GM10248 (cell line): ENCODE measurements around the gene ESR1.

Source experiments
- CTCF ChIA-PET: fragments of 300-600 bp; sonication (Branson Sonifier 250); formaldehyde crosslinking; extraction: SDS; loops from one replicate; lab custom pipeline; 2021; ENCODE audit warnings: antibody characterized with exemption; lab: Yijun Ruan, JAX
- POLR2A ChIA-PET: fragments of 350-650 bp; sonication (Branson Sonifier 250); formaldehyde crosslinking; extraction: SDS; loops from one replicate; lab custom pipeline; 2020; ENCODE audit warnings: antibody characterized with exemption; lab: Yijun Ruan, JAX
- DNase-seq: peaks from one replicate; pipeline ENCODE4 v3.0.0; 2012; ENCODE audit errors: extremely low spot score
- TF ChIP-seq, protein P1 (sequence below): IDR thresholded peaks from 2 replicates; pipeline ENCODE4 v1.5.1; 2012; ENCODE audit warnings: mild to moderate bottlenecking, low read depth; ENCODE audit errors: extremely low read depth, missing control alignments, control extremely low read depth

The ESR1 gene

GRCh38 chr6:151901009-151901411 lies 93.5 kb downstream of the ESR1 start:
- ChIA-PET CTCF (interaction anchor here (1.5 kb wide), 1 partner anchor 10 kb away, joined by 4 read pairs; no protein-coding TSS in a partner anchor), POLR2A (no interaction called here)
- TF ChIP-seq, protein P1, sequence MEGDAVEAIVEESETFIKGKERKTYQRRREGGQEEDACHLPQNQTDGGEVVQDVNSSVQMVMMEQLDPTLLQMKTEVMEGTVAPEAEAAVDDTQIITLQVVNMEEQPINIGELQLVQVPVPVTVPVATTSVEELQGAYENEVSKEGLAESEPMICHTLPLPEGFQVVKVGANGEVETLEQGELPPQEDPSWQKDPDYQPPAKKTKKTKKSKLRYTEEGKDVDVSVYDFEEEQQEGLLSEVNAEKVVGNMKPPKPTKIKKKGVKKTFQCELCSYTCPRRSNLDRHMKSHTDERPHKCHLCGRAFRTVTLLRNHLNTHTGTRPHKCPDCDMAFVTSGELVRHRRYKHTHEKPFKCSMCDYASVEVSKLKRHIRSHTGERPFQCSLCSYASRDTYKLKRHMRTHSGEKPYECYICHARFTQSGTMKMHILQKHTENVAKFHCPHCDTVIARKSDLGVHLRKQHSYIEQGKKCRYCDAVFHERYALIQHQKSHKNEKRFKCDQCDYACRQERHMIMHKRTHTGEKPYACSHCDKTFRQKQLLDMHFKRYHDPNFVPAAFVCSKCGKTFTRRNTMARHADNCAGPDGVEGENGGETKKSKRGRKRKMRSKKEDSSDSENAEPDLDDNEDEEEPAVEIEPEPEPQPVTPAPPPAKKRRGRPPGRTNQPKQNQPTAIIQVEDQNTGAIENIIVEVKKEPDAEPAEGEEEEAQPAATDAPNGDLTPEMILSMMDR, result no peak
- DNase-seq, result no peak

DNA sequence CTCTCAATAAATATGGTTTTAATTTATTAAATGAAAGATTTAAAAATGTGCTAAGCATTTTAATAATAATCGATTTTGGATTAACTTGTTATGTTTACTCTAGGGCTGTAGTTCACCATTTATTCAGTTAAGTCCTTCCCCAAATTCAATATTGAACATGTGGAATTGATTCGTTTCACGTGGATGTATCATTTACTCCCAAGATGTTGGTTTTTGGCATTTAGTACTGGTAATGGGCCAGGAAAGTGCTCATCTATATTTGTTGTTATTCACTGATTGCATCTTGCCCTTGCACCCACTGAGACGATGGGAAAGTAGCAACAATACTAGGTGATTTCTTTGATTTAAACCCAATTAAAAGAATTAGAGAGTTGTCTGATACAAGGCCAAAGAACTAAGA lies 97.1 kb downstream of the ESR1 start:
- ChIA-PET POLR2A (no interaction called here), CTCF (interaction anchor here (1.0 kb wide), 1 partner anchor 16 kb away, joined by 3 read pairs; no protein-coding TSS in a partner anchor)
- DNase-seq, result no peak
- TF ChIP-seq, protein P1, result no peak

GRCh38 chr6:151905072-151905471 lies 97.6 kb downstream of the ESR1 start:
- TF ChIP-seq, protein P1, result no peak

DNA sequence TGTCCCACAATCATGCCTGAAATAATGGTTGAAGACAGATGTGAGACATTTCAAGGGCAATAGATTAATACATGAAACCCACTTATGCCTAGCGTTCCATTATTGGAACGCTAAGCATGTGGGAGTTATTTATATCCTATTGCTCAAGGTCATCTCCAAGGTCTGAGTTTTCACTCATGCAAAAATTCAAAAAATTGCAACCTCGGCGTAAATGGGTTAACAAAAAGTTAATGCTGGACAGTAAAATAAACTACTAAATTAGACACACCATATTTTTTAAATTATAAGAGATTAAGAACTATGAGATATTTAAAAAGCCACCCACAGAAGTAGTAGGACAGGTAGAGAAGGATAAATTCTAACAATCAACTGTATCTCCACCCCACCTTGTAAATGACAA lies 98.4 kb downstream of the ESR1 start:
- CTCF ChIA-PET, result no interaction called here
- POLR2A ChIA-PET, result no interaction called here
- DNase-seq, result no peak
- TF ChIP-seq, protein P1, result no peak

More at GRCh38 chr6:151905072-151905471, 97.6 kb downstream of the ESR1 start:
- ChIA-PET POLR2A (no interaction called here), CTCF (no interaction called here)
- no peak for DNase-seq

DNA sequence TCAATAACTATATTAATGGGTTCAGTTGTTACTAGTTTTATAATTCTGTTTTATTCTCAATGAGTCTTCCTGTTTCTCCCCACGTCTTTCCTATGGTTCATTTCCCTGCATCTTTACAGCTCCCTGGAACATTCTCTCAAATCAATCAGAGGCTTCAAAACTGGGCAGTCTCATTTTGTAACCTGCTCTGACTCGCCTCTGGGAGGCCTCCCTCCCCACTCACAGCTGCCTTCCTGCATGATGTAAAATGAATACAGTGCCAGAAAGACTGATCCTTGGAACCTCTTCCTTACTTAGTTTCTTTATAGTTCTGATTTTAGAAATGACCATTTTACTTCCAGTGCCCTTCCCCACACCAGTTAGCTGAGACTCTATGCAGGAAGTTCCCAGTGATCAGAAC lies 103.9 kb downstream of the ESR1 start:
- TF ChIP-seq, protein P1, result no peak
- CTCF ChIA-PET, result interaction anchor here (0.9 kb wide), 1 partner anchor 10 kb away, joined by 4 read pairs; no protein-coding TSS in a partner anchor
- DNase-seq, result no peak
- POLR2A ChIA-PET, result no interaction called here

DNA sequence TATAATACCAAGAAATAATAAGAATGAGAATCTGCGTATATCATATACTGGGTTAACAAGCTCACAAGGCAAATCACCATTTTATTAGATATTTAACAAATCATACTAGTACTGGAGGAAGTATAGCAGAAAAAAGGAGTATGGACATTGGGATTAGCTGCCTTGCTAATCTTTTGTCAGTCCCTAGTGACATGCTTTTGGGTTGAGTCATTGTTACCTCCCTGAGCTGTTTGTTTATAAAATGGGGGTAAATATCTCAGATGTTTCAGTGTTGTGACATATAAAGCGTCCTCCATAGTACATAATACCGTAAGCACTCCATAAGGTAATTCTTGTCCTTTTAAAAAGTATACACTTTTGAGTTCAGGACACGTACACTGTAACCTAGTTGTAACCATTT lies 107.0 kb downstream of the ESR1 start:
- no peak for DNase-seq
- ChIA-PET POLR2A (no interaction called here), CTCF (no interaction called here)
- TF ChIP-seq, protein P1, result no peak

DNA sequence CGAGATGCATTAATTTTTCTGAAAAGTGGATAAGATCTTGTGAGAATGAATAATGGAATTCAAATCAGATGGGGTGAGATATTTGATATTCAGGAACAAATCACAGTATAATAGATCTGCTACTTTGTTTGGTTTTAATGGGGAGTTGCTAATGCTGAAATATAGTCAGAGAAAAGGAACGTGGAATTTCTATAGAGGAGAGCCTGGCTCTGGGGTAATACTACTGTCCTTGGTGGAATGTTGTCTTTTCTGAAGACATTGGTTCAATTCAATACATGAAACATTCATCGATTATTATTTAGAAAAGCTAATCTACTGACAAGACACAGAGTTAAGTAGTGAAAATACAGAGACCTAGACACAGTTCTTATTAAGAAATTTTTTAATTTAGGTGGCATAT lies 108.6 kb downstream of the ESR1 start:
- ChIA-PET CTCF (no interaction called here), POLR2A (no interaction called here)

More for the DNA sequence above, 108.6 kb downstream of the ESR1 start:
- TF ChIP-seq, protein P1, result no peak
- no peak for DNase-seq
